ENCODE results near the gene NCAPG.
"Not testable (repeated sequence)": the region's sequence is repeated elsewhere in the genome, so short reads cannot be mapped to it uniquely, and the experiment has no call there.

NCAPG gene

GRCh38 chr4:17788956-17789355, 21.8 kb upstream of the NCAPG start:
- ATAC-seq, result no peak

DNA sequence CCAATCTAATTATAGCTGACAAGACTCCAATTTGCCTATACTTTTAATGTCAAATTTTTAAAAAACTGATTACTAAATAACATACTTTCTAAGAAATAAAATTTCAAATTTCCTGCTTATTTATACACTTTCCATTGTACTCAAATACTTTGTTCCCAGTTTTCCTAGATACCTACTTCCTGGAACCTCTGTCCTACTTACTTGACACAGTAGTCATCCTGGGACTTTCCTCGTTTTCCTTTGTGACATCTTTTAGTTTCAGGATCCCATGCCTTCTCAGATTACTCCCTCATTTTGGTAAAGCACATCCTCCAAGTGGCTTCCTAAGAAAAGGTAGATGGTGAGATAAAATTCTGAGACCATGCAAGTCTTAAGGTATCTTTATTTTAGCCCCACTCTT, 16.0 kb upstream of the NCAPG start:
- ATAC-seq, result no peak

DNA sequence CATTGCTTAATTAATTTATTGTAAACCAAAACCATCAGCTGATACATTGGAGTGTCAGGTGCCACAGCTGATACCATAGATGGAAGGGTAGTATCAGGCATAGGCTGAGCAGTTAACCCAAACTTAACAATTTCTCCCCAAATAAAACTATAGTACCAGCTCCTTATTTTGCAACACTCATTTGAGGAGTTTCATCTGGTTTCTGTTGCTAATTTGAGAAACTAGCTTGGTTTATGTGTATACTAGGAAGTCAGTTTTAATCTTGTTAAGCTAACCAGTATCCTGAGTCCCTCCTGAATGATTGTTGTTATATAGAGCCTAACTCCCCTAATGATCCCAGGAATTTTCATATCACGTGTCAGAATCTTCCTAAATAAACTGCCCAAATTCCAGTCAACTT, 13.0 kb upstream of the NCAPG start:
- no peak for ATAC-seq

DNA sequence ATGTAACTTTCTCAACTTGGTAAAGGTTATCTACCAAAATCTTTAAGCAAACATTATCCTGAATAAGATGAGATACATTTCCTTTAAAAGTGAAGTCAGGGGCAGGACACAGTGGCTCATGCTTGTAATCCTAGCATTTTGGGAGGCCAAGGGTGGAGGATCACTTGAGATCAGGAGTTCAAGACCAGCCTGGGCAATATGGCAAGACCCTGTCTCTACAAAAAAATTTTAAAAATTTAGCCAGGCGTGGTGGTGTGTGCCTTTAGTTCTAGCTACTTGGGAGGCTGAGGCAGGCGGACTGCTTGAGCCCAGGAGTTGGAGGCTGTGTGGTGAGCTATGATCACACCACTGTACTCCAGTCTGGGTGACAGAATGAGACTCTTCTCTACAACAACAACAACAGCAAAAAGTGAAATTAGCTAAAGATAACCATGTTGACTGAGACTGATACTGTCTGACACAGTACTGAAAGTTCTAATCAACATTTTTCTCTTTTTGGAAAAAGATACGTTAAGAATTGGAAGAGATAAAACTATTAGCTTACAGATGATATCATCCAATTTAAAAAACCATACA, 5.1 kb upstream of the NCAPG start:
- ATAC-seq, result peak in 1 of 2 donors; percentile 14

DNA sequence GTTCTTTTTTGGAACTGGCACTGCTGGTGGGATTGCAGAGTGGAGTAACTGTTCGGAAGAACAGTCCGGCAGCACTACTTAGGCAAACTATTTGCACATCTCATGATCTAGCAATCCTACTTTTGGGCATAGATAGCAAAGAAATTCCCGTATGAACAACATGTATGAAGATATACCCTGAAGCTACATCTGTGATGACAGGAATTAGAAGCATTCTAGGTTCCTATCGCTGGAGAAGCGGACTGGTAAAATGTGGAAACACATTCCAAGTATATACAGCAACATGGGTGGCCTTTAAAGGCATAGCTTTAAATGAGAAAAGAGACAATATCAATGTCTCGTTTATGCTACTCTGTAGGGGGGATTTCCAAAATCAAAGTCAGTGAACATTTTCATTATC, 3.3 kb upstream of the NCAPG start:
- ATAC-seq, result no peak

- no peak for ATAC-seq
Observed at GRCh38 chr4:17809667-17810066, 1.1 kb upstream of the NCAPG start.

DNA sequence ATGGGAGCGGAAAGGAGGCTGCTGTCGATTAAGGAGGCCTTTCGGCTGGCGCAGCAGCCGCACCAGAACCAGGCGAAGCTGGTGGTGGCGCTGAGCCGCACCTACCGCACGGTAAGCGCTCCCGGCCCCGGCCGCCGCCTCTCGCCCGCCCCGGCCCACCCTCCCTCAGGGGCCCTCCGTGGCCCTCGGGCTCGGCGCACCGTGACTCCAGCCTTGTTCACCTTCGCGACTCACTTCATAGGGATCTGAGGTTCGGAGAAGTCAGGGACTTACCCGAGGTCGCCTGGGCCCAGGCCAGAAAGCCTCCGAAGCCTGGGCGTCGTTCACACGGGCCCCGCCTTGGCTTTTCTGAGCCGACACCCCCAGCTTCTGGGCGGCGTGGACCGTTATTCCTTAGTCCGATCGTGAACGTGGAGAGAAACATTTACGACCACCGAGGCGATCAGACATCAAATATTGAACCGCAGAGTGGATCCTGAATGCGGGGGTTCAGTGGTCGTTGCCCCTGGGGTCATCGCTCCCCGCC, 362 bp downstream of the NCAPG start:
- ATAC-seq, result peak; percentile 15 to 16

GRCh38 chr4:17812125-17812524, 1.3 kb downstream of the NCAPG start:
- no peak for ATAC-seq

GRCh38 chr4:17812801-17813200, 2.0 kb downstream of the NCAPG start:
- ATAC-seq, result no peak

- ATAC-seq, result no peak
Observed at GRCh38 chr4:17814140-17814539, 3.4 kb downstream of the NCAPG start.

DNA sequence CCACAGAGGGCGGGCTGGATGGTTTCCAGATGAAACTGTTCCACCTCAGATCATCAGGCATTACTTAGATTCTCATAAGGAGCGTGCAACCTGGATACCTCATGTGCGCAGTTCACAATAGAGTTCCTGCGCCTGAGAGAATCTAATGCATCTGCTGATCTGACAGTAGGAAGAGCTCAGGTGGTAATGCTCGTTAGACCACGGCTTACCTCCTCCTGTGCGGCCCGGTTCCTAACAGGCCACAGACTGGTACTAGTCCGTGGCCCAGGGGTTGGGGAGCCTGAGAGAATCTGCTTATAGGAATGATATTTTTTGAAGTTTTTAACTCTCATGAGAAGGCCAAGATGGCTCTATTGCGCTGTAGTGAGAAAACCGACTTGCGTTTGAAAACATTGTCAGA, 5.4 kb downstream of the NCAPG start:
- no peak for ATAC-seq

DNA sequence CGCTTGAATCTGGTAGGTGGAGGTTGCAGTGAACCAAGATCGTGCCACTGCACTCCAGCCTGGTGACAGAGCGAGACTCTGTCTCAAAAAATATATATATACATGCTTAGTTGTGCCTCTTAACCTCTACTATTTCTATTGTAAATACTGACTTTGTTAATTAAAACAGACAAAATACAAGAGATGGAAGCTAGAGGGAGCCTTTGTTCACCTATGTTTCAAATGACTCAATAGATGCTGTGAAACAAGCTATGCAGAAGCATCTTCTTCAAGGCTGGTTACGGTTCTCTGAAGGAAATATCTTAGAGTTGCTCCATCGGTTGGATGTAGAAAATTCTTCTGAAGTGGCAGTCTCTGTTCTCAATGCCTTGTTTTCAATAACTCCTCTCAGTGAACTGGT, 6.2 kb downstream of the NCAPG start:
- ATAC-seq, result peak; percentile 73 to 75

DNA sequence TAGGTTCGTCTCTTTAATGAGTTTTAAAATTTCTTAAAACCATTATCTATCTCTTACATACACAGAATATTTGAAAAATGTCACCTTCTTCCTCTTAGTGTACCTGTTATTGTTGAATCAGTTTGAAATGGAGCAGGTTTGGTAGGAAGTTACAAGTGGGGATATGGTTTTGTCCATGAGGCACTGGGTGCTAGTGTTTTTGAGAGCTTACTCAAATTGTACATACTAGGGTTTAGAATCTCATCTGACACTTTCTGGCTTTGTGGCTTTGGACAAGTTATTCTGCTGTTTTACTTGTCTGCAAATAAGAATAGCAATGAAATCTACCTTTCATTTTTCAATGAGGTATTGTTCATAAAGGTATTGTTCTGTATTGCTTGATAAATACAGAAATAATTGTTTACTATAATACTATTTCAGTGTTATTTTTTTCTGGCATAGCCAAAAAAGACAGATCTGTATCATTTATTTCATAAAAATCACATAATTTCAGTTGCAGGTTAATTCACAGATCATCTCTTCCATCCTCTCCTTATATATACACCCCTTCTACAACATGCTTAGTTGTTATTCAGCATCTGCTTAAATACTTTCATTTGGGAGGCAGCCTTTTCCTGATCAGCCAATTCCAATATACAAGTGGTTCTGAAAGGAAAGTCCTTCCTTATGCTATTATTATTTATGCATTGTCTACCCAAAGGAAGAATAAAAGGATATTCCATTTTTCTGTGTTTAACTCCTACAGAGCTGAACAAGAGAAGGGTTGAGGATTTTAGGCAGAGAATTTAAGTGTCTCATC, 13.3 kb downstream of the NCAPG start:
- ATAC-seq, result peak in 1 of 2 donors; percentile 38

GRCh38 chr4:17846266-17846665, 35.5 kb downstream of the NCAPG start:
- no peak for ATAC-seq

GRCh38 chr4:17850295-17850694, 39.5 kb downstream of the NCAPG start:
- not testable (repeated sequence) for ATAC-seq

GRCh38 chr4:17851959-17852358, 41.2 kb downstream of the NCAPG start:
- no peak for ATAC-seq

- ATAC-seq, result no peak
Observed at GRCh38 chr4:17854036-17854435, 43.3 kb downstream of the NCAPG start.

DNA sequence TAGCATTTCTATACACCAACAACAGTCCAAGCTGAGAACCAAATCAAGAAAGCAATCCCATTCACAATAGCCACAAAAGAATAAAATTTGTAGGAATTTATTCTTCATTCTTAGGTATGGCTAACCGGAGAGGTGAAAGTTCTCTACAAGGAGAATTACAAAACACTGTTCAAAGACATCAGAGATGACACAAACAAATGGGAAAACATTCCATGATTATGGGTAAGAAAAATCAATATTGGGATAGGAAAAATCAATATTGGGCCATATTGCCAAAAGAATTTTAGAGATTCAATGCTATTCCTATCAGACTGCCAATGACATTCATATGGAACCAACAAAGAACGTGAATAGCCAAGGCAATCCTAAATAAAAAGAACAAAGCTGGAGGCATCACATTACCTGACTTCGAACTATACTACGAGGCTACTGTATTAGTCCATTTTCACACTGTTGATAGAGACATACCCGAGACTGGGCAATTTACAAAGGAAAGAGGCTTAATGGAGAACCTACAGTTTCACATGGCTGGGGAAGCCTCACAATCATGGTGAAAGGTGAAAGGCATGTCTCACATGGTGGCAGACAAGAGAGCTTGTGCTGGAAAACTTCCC, 49.1 kb downstream of the NCAPG start:
- ATAC-seq, result no peak

DNA sequence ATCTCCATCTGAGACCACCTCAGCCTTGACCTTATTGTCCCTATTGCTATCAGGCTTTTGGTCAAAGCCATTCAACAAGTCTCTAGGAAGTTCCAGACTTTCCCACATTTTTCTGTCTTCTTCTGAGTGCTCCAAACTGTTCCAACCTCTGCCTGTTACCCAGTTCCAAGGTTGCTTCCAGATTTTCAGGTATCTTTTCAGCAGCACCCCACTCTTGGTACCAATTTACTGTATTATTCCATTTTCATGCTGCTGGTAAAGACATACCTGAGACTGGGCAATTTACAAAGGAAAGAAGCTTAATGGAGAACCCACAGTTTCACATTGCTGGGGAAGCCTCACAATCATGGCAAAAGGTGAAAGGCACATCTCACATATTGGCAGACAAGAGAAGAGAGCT, 51.1 kb downstream of the NCAPG start:
- not testable (repeated sequence) for ATAC-seq

DNA sequence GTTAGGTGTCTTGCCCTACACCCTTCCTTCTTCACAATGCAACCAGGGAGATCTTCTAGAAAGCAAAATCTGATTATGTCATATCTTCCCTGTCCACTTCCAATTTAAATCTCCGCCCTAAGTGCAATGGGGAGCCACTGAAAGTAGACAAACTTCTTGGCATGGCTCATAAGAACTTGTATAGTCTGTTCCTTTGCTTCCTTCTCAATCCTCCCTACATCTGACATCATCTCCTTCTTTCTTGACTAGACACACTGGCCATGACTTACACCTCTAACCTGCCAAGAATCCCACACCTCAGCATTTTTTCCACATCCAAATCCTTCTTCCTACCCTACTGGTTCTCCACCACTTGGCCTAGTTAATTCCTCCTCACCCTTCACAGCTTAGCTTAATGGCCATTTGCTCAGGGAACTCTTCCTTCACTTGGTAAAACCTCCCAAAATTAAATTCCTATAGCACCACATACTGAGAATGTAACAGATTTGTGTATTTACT, 55.1 kb downstream of the NCAPG start:
- ATAC-seq, result no peak

DNA sequence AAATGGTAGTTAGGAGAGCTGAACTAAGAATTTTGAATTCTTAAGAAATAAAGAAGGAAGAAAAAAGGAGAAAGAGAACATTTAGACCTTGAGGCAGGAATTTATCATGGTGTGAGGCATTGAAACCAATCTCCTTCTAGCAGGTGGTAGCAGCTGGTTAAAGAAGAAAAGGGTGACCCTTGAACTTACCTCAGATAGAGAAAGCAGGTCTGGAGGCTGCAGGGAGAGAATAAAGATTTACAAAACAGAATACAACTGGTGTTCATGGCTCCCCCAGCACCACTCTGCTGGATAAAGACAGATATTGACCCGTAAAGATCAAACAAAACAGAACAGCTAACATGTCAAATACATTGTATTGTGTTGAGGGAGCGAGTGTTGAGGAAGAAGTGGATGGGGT, 56.0 kb downstream of the NCAPG start:
- no peak for ATAC-seq

- ATAC-seq, result no peak
Observed at GRCh38 chr4:17867276-17867675, 56.5 kb downstream of the NCAPG start.

DNA sequence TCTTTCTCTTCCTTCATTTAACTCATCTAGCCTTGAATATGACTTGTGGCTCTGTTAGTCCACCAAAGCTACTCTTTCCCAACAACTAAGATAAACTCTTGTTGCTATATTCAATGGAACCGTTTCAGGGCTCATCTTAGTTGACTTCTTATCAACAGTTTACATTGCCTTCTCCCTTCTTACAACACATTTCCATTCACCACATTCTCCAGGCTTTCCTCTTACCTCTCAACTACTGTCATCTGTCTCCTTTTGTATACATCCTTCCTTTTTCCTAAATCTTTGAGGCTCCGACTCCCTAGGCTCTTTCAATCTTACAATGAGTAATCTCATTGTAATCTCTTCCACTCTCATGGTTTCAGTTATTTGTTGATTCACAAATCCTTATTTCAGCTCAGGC, 58.5 kb downstream of the NCAPG start:
- ATAC-seq, result no peak

All from activated CD4-positive, CD25-positive, alpha-beta regulatory T cell treated with anti-CD3 and anti-CD28 coated beads, Interleukin-2, amount 50 U/mL, for 24 hours (primary cell).